Trophoblast cell (in vitro differentiated cells and primary cell): Measurements from ENCODE around the gene SYNGR2.

Experiments
- DNase-seq, 2 donors: peaks; one replicate each; pipeline ENCODE4 v3.0.0-alpha.2; 2016
- H2AFZ ChIP-seq: 2 replicates; pipeline ENCODE4 v1.6.1; 2013; ENCODE audit warnings: low read length, moderate library complexity, mild to moderate bottlenecking; ENCODE audit not compliant: insufficient read depth, poor library complexity
- H2AK5ac ChIP-seq: 2 replicates; pipeline ENCODE4 v1.6.1; 2013; ENCODE audit warnings: mild to moderate bottlenecking, low read length
- H2BK120ac ChIP-seq: 2 replicates; pipeline ENCODE4 v1.6.1; 2013; ENCODE audit warnings: low read length, mild to moderate bottlenecking, moderate library complexity; ENCODE audit not compliant: insufficient read depth, poor library complexity
- H2BK12ac ChIP-seq: 2 replicates; pipeline ENCODE4 v1.6.1; 2013; ENCODE audit warnings: mild to moderate bottlenecking, low read length, moderate library complexity
- H2BK5ac ChIP-seq: 2 replicates; pipeline ENCODE4 v1.6.1; 2013; ENCODE audit warnings: low read length, low read depth, moderate library complexity, mild to moderate bottlenecking; ENCODE audit not compliant: poor library complexity
- H3K14ac ChIP-seq: 2 replicates; pipeline ENCODE4 v1.6.1; 2013; ENCODE audit warnings: mild to moderate bottlenecking, low read length
- H3K18ac ChIP-seq: 2 replicates; pipeline ENCODE4 v1.6.1; 2013; ENCODE audit warnings: mild to moderate bottlenecking, low read length
- H3K23ac ChIP-seq: 2 replicates; pipeline ENCODE4 v1.6.1; 2013; ENCODE audit warnings: low read length
- H3K27ac ChIP-seq: 2 replicates; pipeline ENCODE4 v1.5.1; 2013; ENCODE audit warnings: low read depth, mild to moderate bottlenecking, inconsistent platforms, low read length, moderate library complexity
- H3K27me3 ChIP-seq: 2 replicates; pipeline ENCODE4 v1.6.1; 2013; ENCODE audit warnings: inconsistent platforms, mild to moderate bottlenecking, low read length, moderate library complexity; ENCODE audit not compliant: insufficient read depth
- H3K36me3 ChIP-seq, 2 experiments: 1 replicate in 1 of 2; 2 replicates in 1 of 2; pipeline ENCODE4 v1.6.1; 2013; ENCODE audit warnings: low read length in 2 of 2, mild to moderate bottlenecking in 2 of 2, moderate library complexity in 1 of 2; ENCODE audit not compliant: insufficient read depth in 2 of 2, control insufficient read depth in 1 of 2
- H3K4ac ChIP-seq: 2 replicates; pipeline ENCODE4 v1.6.1; 2013; ENCODE audit warnings: low read depth, mild to moderate bottlenecking, low read length, moderate library complexity
- H3K4me1 ChIP-seq, 2 experiments: 1 replicate in 1 of 2; 2 replicates in 1 of 2; pipeline ENCODE4 v1.6.1; 2013; ENCODE audit warnings: low read length in 2 of 2, mild to moderate bottlenecking in 2 of 2, moderate library complexity in 1 of 2; ENCODE audit not compliant: insufficient read depth in 2 of 2, control insufficient read depth in 1 of 2
- H3K4me2 ChIP-seq: 2 replicates; pipeline ENCODE4 v1.6.1; 2013; ENCODE audit warnings: inconsistent platforms, mild to moderate bottlenecking, low read length, moderate library complexity
- H3K4me3 ChIP-seq: 2 replicates; pipeline ENCODE4 v1.5.1; 2013; ENCODE audit warnings: mild to moderate bottlenecking, low read depth, low read length, inconsistent platforms
- H3K79me1 ChIP-seq: one replicate; pipeline ENCODE4 v1.6.1; 2013; ENCODE audit warnings: low read length
- H3K79me2 ChIP-seq: 2 replicates; pipeline ENCODE4 v1.6.1; 2013; ENCODE audit warnings: low read length, mild to moderate bottlenecking; ENCODE audit not compliant: control insufficient read depth, insufficient read depth, poor library complexity
- H3K9ac ChIP-seq: 2 replicates; pipeline ENCODE4 v1.6.1; 2013; ENCODE audit warnings: mild to moderate bottlenecking, low read length
- H3K9me3 ChIP-seq: 2 replicates; pipeline ENCODE4 v1.6.1; 2013; ENCODE audit warnings: low read depth, mild to moderate bottlenecking, control low read depth, inconsistent platforms, low read length; ENCODE audit not compliant: insufficient read depth
- H4K12ac ChIP-seq: 2 replicates; pipeline ENCODE4 v1.6.1; 2013; ENCODE audit warnings: low read depth, mild to moderate bottlenecking, low read length, moderate library complexity
- H4K8ac ChIP-seq: 2 replicates; pipeline ENCODE4 v1.6.1; 2013; ENCODE audit warnings: low read depth, mild to moderate bottlenecking, low read length, moderate library complexity
- H4K91ac ChIP-seq: one replicate; pipeline ENCODE4 v1.6.1; 2013; ENCODE audit warnings: low read depth, mild to moderate bottlenecking, low read length, moderate library complexity
- WGBS: extraction: QIAGEN DNeasy Blood & Tissue Kit; methylation state at CpG from one replicate; pipeline ENCODE4 v1.1.7; 2013; ENCODE audit warnings: missing lambda C conversion rate; ENCODE audit not compliant: insufficient read length, insufficient coverage; ENCODE audit errors: extremely low coverage; 5-methylcytosine and 5-hydroxymethylcytosine counted together

SYNGR2 gene

DNA sequence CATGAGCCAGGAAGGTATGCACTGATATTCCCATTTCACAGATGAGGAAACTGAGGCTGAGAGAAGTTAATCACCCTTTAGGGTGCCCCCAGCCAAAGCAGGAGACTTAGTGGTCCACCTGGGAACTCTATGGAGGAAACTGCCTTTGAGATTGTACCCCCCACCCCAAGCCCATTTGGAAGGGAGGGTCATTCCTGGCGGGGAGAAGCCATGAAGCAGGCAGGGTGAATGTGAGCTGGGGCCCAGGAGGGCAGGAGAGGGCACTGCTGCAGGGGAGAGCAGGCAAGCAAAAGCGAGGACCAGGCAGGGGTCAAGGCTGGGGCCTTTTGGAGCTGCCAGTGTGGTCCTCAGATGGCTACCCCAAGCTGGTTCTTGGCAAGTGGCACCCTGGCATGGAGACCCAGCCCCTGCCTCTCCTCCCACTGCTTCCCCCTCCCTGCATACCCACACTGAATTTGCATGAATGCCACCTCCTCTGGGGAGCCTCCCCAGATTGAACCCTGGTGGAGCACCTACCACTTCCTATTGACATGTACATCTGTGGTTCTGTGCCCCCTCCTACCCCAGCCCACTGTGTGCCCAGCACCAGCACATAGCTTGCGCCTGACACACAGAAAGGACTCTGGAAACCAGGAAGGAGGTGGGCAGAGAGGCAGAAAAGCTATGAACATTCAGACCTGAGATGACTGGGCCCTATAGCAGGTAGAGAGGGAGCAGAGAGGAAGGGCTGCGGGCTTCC lies 38.9 kb upstream of the SYNGR2 start:
- H2AFZ ChIP-seq, result no peak overlapping the region
- peaks cover 14% of the 10 kb centered on the region for H3K79me1 ChIP-seq
- no peaks in the 10 kb centered on the region for H3K9me3 ChIP-seq
- no peak overlapping the region for H2BK120ac ChIP-seq
- no peak overlapping the region for H2BK12ac ChIP-seq
- no peak overlapping the region for H3K4ac ChIP-seq
- no peak overlapping the region for H3K23ac ChIP-seq
- H3K4me3 ChIP-seq, result no peak overlapping the region
- no peak overlapping the region for H2BK5ac ChIP-seq
- H2AK5ac ChIP-seq, result peak overlapping the region; percentile 55
- H3K27ac ChIP-seq, result no peak overlapping the region
- H3K27me3 ChIP-seq, result no peaks in the 10 kb centered on the region
- H4K12ac ChIP-seq, result no peak overlapping the region
- no peak overlapping the region for H3K4me2 ChIP-seq
- WGBS, result no CpG with 5 or more reads among the region's 4 CpGs
- peaks cover 10% of the 10 kb centered on the region for H3K79me2 ChIP-seq
- peak overlapping the region; percentile 6 for H4K8ac ChIP-seq
- no peak overlapping the region for H3K18ac ChIP-seq
- no peak overlapping the region for H3K14ac ChIP-seq
- peaks cover 6 to 20% of the 10 kb centered on the region in 2 experiments for H3K4me1 ChIP-seq
- H3K9ac ChIP-seq, result no peak overlapping the region
- H3K36me3 ChIP-seq, result peaks cover 19 to 20% of the 10 kb centered on the region in 2 experiments
- no peak for DNase-seq
- H4K91ac ChIP-seq, result peak overlapping the region; percentile 41

- no peak overlapping the region for H4K91ac ChIP-seq
- H3K4me3 ChIP-seq, result no peak overlapping the region
- no peak overlapping the region for H2AFZ ChIP-seq
- no CpG with 5 or more reads among the region's 5 CpGs for WGBS
- peaks cover 14% of the 10 kb centered on the region for H3K79me1 ChIP-seq
- no peak overlapping the region for H3K23ac ChIP-seq
- H3K14ac ChIP-seq, result no peak overlapping the region
- no peak overlapping the region for H2BK120ac ChIP-seq
- H3K27me3 ChIP-seq, result no peaks in the 10 kb centered on the region
- peaks cover 10% of the 10 kb centered on the region for H3K79me2 ChIP-seq
- no peak for DNase-seq
- H3K4me2 ChIP-seq, result no peak overlapping the region
- no peak overlapping the region for H2BK5ac ChIP-seq
- H3K18ac ChIP-seq, result no peak overlapping the region
- H3K9me3 ChIP-seq, result no peaks in the 10 kb centered on the region
- no peak overlapping the region for H2BK12ac ChIP-seq
- no peak overlapping the region for H4K8ac ChIP-seq
- no peak overlapping the region for H3K9ac ChIP-seq
- no peak overlapping the region for H3K4ac ChIP-seq
- no peak overlapping the region for H4K12ac ChIP-seq
- H3K27ac ChIP-seq, result no peak overlapping the region
- no peak overlapping the region for H2AK5ac ChIP-seq
- H3K4me1 ChIP-seq, result peaks cover 6 to 20% of the 10 kb centered on the region in 2 experiments
- peaks cover 14 to 15% of the 10 kb centered on the region in 2 experiments for H3K36me3 ChIP-seq
These were observed 38.3 kb upstream of the SYNGR2 start for GRCh38 chr17:78130090-78130436.

GRCh38 chr17:78130437-78131101 lies 37.8 kb upstream of the SYNGR2 start, which contains the start of gene TMC8:
TMC8 (plus strand) TSS chr17:78130771; CDS start chr17:78131589, 818 bp downstream.
- no peak for DNase-seq

DNA sequence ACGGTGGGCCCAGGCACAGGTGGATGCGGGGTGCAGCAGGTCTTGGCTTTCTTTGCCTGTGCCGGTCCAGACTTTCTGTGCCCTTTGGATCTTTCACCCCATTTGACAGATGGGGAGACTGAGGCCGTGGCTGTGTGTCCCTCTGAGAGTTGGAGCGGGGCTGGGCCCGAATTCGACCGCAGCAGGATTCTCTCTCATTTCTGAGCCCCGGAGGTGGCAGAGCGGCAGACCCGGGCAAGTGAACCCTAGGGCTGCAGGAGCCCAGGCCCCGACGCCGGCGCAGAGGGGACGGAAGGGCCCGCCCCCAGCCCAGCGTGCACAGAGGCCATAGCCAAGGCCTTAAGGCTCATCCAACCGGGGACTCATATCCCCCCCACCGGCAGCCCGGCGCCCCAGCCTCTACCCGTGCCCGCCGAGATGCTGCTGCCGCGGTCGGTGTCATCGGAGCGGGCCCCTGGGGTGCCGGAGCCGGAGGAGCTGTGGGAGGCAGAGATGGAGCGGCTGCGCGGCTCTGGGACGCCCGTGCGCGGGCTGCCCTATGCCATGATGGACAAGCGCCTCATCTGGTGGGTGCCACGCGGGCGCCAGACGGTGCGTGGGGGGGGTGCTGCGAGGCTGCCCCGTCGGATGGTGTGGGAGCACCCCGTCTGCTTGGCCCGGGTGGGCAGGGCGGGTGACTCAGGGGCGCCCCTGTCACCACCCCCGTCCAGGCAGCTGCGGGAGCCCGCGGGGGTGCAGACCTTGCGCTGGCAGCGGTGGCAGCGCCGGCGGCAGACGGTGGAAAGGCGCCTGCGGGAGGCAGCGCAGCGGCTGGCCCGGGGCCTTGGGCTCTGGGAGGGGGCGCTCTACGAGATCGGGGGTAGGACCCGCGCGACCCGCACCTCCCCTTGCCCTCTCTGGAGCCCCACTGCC lies 37.0 kb upstream of the SYNGR2 start:
- Histone ChIP-seq H3K79me2 (peaks cover 10% of the 10 kb centered on the region), H4K12ac (no peak overlapping the region), H3K36me3 (peaks cover 2% of the 10 kb centered on the region in 2 experiments), H3K27me3 (no peaks in the 10 kb centered on the region), H3K9me3 (no peaks in the 10 kb centered on the region), H3K4me2 (peak overlapping the region; percentile 62), H2BK120ac (no peak overlapping the region), H2BK12ac (peak overlapping the region; percentile 10), H3K9ac (no peak overlapping the region), H3K4ac (no peak overlapping the region), H3K4me3 (no peak overlapping the region), H2AK5ac (no peak overlapping the region), H3K18ac (no peak overlapping the region), H4K91ac (peak overlapping the region; percentile 29), H2AFZ (no peak overlapping the region), H3K27ac (no peak overlapping the region), H3K79me1 (peaks cover 14% of the 10 kb centered on the region), H3K23ac (no peak overlapping the region), H2BK5ac (no peak overlapping the region), H4K8ac (no peak overlapping the region), H3K14ac (peak overlapping the region; percentile 21), H3K4me1 (peaks cover 6 to 20% of the 10 kb centered on the region in 2 experiments)
- WGBS, result no CpG with 5 or more reads among the region's 74 CpGs
- no peak for DNase-seq

More at GRCh38 chr17:78130437-78131101, 37.8 kb upstream of the SYNGR2 start, which contains the start of gene TMC8:
- no peak within 1 kb of the TSS for H2BK120ac ChIP-seq
- H3K27me3 ChIP-seq, result no peaks in the 10 kb centered on the region
- H3K9ac ChIP-seq, result no peak within 1 kb of the TSS
- H3K14ac ChIP-seq, result no peak within 1 kb of the TSS
- H2AK5ac ChIP-seq, result no peak within 1 kb of the TSS
- no peak within 1 kb of the TSS for H3K18ac ChIP-seq
- no peak within 1 kb of the TSS for H3K4ac ChIP-seq
- peaks cover 14% of the 10 kb centered on the region for H3K79me1 ChIP-seq
- peaks cover 9 to 10% of the 10 kb centered on the region in 2 experiments for H3K36me3 ChIP-seq
- no peaks in the 10 kb centered on the region for H3K9me3 ChIP-seq
- H2BK5ac ChIP-seq, result no peak within 1 kb of the TSS
- peaks cover 6 to 20% of the 10 kb centered on the region in 2 experiments for H3K4me1 ChIP-seq
- no peak within 1 kb of the TSS for H4K12ac ChIP-seq
- H4K91ac ChIP-seq, result peak within 1 kb of the TSS; percentile 29
- H2AFZ ChIP-seq, result no peak within 1 kb of the TSS
- H3K27ac ChIP-seq, result no peak within 1 kb of the TSS
- WGBS, result no CpG with 5 or more reads among the region's 10 CpGs
- no peak within 1 kb of the TSS for H3K4me3 ChIP-seq
- H4K8ac ChIP-seq, result no peak within 1 kb of the TSS
- H2BK12ac ChIP-seq, result peak within 1 kb of the TSS; percentile 10
- H3K23ac ChIP-seq, result no peak within 1 kb of the TSS
- H3K79me2 ChIP-seq, result peaks cover 10% of the 10 kb centered on the region
- peak within 1 kb of the TSS; percentile 62 for H3K4me2 ChIP-seq
